Activated CD4-positive, CD25-positive, alpha-beta regulatory T cell treated with anti-CD3 and anti-CD28 coated beads, Interleukin-2, amount 50 U/mL, for 24 hours (primary cell): ENCODE data around the gene TTC23.

Experiments used
- ATAC-seq, 2 donors: fragments of 150-1000 bp; cut with Tn5 transposase; one replicate each; pipeline ENCODE4 v1.10.0; 2021; ENCODE audit warnings: mild to moderate bottlenecking in 1 of 2, moderate library complexity in 1 of 2

TTC23 gene

DNA sequence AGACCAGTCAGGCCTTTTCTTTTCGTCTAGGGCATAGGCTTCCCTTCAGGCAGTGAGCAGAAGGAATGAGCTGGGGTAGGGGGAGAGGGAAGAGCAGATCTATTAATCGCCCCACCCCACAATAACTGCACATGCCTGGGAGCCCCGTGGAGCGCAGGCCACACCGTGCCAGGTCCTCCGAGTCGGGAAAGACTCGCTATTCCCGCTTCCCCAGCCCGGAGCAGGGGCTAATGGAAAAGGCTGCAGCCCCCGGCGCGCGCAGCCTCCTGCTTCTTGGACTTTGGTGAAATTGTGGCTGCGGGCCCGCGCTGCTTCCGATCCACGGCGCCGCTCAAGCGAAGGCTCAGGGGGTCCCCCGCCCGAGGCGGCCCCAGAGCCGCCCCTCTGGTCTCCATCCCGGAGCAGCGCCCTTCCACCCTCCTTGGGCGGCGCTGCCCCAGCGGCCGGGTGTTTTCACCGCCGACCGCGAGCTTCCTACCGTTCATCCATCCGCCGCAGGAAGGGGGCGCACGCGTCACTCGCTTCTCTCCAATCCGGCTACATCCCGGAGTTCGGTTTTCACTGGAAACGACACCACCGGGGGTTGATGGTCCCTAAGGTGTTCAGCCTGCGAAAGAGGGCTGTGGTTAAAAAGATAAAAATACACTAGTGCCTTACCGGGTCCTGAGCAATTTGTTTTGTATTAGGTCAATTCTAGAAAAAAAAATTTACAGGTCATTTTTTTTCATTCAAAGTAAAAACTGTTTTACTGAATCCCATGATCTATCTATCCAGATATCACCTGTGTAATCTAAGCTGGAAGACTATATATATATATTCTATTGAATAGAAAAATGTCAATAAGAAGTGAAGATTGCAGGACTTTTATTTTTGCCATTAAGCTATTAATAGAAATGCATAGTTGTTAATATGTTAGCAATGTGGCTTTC lies 148.9 kb downstream of the TTC23 start:
- ATAC-seq, result no peak

DNA sequence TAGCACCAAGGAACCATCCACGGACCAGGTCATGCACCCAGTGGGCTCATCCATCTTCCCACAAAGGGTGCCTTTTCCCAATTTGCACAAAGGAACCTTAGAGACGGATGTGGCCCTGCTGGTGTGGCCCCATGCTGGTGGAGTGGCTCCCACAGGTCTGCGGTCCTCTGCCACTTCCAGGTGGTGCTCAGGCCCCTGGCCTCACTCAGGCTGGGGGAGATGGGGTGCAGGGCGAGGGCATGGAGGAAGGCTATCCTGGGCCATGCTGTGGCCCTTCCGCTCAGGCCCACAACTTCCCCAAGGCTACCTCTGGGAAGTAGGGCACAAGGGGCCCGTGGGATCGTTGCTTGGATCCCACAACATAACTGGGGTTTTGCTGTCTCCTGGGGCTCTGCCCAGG lies 149.7 kb downstream of the TTC23 start:
- no peak for ATAC-seq

DNA sequence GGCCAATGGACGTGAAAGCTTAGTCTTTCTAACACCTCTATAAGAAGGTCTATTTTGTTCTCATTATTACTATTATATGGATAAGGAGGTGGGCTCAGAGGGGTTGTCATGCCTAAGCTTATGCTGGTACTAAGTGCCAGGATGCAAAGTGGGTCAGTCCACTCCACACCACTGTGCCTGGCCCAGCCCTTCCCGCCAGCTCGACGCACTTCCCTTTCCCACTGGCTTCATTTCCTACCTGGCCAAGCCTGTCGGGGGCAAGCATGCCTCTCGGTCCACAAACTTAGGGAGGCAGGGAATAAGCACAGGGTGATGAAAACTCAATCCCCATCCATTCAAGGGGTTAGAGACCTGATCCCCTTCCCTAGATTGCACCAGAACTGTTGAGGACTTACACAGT lies 150.4 kb downstream of the TTC23 start:
- ATAC-seq, result no peak

DNA sequence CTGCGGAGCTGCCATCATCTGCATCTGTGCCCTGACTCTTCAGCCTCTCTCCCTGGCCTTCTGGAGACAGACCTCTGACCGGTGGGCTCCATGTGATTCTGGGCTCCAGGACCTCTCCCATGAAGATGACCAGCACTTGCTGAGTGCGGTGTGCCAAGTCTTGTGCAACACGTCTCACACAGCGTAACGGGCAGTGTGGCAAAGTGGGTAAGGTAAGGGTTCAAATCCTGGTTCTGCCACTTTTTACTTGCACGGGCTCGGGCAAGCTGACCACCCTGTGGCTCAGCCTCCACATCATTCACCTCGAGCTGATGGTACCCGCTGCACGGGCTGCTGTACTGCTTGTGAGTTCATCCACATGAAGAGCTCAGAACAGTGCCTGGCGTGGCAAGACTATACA lies 151.0 kb downstream of the TTC23 start:
- no peak for ATAC-seq

DNA sequence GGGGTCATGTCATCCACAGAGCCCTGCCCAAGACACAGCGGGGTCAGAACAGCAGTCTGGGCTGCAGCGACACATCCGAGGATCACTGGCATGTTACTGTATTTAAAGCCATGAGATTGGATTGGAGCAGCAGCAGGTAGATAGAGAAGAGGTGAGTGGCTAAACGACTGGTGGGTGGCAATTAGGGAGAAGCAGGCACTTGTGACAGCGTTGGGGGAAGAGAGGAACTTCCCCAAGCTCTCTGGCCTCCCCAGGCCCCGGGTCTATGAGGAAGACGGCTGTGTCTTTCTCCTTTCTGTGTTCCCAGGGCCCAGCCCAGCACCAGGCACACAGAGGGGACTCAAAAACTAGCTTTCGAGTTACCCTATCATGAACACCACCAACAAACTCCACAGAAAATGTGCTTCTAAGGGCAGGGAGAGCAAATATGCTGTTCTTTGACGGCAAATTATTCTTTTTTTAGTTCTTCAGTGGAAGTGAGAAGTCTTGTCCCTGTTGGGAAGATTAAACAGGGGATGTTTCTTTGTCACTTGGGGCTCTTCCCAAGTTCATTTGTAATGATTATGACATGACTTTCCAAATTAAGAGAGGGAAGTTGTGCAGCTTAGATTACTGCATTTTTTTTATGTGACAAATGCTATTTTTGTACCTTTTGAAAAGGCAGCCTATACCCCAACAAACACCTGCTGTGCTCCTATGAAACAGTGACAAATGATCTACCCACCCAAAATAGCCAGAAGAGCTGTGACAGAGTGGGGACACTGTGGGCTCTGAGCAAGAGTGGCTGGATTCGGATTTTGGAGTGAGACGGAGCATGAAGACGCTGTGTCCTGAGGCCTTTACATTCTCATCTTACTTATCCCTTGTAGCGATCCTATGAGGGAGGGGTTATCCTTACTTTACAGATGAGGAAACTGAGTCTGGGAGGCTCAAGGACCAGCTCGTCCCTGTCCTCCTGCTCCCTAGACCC lies 151.7 kb downstream of the TTC23 start:
- no peak for ATAC-seq

DNA sequence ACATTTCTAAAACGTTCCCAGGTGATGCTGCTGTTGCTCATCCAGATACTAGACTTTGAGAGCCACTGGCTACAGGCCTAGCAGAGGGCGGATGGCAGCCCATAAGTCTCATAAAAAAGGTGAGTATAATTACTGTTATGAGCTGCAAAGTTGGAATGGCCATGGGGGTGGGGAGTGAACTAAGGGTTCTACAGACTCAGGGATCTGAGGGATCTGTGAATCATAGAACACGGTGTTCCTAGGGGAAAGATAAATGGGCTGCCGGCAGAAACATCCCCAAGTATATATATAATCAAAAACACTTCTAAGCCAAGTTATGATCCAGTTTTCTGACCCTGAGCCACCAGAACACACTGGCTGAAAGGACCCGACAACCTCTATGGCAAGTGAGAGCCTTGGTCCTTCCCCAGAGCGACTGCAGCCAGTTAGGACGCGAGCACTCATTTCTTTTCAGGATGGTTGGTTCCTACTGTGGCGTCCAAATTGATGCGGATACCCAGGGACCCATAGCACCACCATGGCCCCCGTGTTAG lies 152.4 kb downstream of the TTC23 start:
- ATAC-seq, result no peak

DNA sequence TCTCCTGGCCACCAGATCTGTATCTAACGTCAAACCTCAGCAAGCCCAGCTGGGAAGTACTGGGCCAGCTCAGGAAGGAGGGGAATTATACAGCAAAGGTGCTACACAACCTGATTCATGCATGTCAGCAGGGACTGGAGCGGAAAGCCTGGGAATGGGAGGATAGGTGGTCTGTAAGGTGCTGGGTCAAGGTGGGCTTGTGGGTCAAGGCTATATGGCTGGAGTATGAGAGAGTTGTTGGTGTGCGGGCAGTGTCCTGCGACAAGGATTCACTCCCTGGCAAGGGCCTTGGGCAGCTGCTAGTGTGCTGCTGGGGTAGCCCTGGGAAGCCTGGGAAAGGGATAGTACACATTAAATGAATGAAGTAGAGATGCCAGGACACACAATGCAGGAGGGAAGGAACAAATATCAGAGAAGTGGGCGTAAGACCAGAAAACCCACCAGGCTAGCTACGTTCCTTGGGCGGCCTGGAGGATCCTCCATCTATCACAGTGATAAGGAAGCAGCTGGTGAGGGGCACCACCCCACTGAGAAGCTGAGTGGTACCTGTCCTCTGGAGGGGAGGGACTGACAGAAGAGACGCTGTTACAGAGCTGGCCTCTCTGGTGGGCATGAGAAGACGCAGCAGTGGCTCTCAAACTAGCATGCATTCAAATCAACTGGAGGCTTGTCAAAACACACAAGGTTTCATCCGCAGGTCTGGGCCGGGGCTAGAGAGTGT lies 153.0 kb downstream of the TTC23 start:
- no peak for ATAC-seq

DNA sequence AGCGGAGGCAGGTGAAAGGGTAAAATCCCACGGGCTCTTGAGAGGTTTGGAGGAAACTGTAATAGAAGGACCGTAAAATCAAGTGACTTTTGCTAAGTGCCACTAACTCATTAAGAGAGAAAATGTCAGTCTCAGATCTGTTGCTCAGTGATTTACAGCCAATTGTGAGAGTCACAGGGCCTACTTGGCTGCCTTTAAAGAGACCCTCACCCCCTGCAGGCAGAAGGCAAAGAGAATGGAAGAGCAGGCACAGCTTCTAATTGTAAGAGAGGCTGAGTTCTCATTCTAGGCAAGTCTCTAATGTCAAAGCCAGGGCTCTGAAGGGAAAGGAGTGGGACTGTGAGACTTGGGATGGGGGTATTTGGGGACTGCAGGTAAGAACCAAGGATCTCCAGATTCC lies 153.8 kb downstream of the TTC23 start:
- no peak for ATAC-seq

DNA sequence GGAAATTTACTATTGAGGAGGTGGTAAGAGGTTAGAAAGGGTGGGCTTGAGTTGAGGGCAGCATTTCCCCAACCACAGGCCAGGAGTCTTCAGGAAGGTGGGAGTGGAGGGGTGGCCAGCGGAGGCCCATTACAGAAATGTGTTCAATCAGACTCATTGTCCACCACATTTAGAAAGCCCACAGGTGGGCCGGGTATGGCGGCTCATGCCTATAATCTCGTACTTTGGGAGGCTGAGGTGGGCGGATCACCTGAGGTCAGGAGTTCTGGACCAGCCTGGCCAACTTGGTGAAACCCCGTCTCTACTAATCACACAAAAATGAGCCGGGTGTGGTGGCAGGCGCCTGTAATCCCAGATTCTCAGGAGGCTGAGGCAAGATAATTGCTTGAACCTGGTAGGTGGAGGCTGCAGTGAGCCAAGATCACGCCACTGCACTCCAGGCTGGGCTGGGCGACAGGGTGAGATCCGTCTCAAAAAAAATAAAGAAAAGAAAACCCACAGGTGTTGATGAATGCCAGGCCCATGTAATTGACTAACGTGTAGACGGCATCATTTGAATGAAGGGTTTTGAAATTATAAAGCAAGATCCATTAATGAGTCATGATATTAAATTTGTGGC lies 156.7 kb downstream of the TTC23 start:
- ATAC-seq, result no peak

DNA sequence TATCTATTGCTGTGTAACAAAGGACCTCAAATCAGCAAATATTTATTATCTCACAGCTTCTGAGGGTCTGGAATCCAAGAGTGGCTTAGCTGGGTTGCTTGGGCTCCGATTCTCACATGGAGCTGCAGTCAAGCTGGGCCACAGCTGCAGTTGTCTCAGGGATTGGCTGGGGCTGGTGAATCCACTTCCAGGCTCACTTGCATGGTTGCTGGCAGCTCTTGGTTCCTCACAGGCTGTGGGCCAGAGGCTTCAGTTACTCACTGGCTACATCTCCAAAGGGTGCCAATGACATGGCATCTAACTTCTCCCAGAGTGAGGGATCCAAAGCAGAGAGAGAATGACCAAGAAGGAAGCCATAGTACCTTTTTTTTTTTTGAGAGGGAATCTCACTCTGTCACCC lies 158.4 kb downstream of the TTC23 start:
- ATAC-seq, result no peak

DNA sequence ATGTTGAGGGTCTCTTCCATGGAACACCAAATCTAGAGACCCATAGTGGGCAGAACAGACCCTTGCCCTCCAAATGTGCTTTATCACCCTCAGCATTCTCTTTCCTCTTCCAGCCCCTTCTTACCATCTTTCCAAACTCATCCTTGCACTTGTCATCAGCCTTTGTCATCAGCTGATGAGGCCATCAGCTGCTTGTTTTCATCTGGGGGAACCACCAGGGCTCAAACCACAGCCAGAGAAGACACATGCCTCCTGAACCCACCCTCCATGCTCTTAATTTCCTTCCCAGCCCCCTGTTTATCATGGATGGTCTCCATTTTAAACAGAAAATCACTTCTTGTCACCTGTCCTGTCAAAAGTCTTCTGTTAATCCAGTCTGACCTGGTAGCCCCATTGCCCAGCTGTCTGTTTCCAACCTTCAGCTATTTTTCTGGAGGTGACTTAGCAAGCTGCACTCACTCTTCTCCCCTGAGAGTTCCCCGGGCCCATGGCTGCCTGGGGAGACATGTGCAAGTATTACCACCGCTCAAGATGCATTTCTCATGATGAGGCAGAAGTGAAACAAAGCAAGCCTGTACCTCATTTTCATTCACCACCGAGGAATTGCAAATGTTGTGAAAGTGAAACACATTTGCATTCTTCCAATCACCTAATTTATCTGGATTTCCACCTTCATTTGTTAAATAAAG lies 159.2 kb downstream of the TTC23 start:
- peak; percentile 44 to 51 for ATAC-seq

DNA sequence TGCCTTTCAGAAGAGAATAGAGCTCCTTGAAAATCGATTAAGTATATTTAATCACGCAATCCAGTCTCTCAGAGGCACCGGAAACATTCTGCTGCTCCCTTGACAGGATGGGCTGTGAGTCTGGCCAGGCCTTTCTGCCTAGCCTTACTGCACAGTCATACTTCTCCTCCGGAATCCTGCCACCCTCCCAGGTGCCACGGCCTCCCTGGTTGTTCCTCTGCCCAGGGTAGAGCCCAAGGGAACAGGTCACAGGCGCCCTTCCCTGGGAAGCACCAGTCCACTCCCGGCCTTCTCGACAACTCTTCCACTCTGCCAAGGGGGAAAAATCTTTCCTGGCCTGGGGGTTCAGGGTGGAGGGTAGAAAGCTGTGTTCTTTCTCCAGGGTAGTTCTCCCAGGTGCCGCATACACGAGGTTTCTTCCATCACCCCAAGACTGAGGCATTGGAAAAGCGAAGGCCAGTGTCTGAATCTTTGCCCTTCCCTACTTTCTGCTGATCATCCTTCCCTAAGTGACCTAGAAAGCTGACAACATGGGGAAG lies 161.9 kb downstream of the TTC23 start:
- no peak for ATAC-seq

DNA sequence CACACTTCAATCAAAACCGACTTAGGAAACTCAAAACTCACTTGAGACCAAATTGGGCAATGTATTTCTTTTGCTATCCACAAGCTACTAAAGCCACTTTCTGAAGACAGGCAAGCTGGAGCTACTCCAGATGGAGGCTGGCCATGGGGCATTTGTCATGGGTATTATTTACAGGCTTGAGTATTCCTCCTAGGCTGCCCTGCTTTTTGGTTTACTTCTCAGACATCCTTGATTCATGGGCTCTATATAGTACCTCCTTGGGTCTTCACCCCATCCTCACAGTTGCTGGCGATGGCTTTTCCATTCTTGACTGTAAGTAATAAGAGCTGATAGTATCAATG lies 163.1 kb downstream of the TTC23 start:
- ATAC-seq, result no peak
